ENCODE data around the gene SIGLEC7.

The SIGLEC7 gene

DNA sequence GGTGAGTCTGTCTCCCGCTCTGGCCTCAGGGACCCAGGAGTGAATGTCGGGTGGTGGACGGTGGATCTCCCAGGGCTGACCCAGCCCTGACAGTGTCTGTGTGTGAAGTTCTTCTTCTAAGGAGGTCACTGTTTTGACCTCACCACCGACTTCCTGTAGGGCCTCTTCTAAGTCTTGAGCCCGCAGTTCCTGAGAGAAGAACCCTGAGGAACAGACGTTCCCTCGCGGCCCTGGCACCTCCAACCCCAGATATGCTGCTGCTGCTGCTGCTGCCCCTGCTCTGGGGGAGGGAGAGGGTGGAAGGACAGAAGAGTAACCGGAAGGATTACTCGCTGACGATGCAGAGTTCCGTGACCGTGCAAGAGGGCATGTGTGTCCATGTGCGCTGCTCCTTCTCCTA lies at the start of gene SIGLEC7:
SIGLEC7 (plus strand) TSS at position 183 of the 400 bp plus-strand sequence; CDS start at position 252, 69 bp downstream.
- no peak for DNase-seq

DNA sequence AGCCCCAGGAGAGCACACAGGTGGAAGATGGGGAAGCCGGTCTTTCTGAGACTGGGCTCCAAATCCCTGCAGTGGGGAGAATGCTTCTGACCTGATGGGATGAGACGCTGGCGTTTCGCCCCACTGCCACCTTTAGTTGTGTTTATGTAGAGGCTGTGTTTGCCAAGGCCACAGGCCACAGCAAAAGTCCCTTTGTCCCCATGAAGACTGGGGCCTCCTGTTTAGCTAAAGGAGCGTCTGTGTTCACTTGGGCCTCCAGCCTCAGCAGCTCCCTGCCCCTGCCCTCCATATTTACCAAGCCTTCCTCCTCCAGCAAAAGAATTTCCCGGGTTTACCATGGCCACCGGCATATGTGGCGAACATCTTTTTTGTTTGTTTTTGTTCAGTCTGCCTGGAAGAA lies 49.0 kb upstream of the SIGLEC7 start:
- no peak for DNase-seq

DNA sequence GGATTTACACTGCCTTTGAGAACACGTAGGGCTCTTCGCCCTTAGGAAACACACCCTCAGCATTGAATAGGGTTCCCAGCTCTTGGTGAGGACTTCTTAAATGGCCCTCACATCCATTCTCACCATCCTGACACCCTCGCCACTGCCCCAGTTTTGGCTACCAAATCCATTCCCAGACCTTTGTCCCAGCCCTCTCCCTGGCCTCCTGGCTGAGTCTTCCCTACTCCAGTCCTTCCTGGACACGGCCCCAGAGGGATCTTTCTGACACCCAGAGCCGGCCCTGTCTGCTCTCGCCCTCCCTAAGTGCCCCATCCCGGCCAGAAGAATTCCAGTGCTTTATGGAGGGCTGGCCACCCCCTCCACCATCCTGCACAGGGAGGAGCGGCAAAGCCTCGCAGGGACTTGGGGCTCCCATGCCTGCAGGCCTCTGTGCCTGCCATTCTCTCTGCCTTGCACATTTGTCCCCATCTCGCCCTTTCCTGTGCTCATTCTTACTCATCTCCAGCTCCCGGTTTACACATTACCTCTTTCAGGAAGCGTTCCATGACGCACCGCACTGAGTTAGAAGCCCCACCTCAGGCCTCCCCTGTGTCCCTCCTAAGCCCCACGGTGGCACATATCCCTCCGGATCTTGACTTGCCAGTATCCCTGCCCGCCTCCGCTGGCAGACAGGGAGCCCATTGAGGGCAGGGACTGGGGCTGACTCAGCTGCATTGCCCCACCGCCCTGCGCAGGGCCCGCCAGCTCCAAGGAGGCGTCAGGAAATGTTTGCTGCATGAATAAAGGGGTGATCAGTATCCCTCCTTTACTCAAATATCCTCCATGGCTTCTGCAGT lies 48.4 kb upstream of the SIGLEC7 start:
- DNase-seq: no peak

DNA sequence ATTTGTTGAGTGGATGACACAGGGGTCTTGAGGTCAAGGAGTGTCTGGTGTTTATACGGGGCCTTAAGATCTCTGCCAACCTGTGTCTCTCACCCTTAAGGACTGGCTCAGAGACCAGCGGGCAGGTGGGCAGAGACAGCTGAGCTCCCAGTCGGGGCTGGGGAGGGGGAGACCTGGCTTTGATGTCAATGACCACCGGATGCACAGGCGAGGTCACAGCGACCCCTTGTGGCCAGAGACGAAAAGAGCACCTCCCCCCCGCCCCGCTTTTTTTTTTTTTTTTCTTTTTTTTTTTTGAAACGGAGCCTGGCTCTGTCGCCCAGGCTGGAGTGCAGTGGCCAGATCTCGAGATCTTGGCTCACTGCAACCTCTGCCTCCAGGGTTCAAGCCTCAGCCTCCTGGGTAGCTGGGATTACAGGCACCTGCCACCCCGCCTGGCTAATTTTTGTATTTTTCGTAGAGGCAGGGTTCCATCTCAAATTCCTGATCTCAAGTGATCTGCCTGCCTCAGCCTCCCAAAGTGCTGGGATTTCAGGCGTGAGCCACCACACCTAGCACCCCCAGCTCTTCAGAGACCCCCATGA lies 47.3 kb upstream of the SIGLEC7 start:
- DNase-seq: peak; percentile 9

DNA sequence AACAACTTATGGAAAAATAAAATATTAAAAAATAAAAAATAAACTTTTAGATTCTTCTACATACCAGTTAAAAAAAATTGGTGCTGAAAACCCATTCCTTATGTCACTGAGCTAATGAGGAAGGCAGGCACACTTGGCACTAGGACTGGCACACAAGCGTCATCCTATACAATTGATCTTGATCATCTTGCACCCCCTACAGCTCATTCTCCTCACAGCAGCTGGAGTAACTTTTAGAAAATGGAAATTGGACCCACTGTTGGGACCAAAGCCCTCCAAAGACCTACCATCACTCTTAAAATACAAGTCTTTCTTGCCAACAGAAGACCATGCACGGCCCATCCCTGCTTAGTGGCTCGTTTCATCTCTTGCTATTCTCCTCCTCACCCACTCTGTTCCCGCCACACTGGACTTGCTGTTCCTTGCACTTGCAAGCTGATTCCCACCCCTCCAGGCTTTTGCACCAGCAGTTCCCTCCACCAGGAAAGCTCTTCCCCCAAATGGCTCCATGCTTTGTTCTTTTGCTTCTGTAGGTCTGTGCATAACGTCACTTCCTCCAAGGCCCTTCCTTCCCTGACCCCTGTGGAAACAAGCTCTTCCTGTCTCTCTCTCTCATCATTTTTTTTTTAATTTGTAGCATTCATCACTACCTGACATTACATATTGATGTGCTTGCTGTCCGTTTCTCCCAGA lies 45.5 kb upstream of the SIGLEC7 start:
- DNase-seq: no peak

DNA sequence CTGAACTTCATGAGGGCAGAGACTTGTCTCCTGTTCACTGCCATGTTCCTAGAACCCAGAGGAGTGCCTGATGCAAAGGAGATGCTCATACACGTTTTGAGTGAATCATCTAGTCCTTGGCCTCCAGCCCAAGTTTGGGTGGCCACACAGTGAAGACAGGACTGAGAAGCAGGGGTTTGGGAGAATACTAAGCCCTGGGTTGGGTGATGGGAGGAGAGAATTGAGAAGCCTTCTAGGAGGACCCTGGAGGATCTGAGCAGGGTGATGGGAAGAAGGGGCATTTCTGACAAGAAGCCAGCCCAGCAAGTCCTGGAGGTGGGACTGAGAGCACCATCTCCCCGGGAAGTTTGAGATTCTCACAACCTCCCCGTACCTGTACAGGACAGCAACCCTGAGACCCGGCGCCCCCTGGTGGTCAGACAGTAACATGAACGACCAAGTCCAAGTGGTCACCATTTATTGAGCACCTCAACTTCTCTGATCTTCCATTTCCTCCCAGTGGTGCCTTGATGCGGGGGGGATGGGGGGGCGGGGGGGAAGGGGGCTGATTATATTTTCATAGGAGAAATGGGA lies 44.8 kb upstream of the SIGLEC7 start:
- DNase-seq: peak; percentile 63

DNA sequence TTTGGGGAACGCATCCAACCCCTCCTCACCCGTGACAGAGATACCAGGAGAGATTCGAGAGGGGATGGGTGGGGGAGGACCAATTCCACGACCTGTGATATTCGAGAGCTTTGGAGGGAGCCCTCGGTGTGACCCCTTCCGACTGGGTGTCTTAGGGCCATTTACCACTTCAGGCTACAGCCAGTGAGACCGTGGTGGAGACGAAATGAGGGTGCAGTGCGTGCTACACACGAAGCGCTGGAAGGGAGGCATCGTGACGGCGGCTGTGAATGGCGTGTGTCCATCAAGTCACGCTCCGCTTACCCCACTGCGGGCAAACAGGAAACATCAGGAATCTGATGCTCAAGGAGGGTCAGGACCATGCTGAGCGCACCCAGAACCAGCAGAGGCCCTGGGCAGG lies 44.3 kb upstream of the SIGLEC7 start:
- DNase-seq: no peak

DNA sequence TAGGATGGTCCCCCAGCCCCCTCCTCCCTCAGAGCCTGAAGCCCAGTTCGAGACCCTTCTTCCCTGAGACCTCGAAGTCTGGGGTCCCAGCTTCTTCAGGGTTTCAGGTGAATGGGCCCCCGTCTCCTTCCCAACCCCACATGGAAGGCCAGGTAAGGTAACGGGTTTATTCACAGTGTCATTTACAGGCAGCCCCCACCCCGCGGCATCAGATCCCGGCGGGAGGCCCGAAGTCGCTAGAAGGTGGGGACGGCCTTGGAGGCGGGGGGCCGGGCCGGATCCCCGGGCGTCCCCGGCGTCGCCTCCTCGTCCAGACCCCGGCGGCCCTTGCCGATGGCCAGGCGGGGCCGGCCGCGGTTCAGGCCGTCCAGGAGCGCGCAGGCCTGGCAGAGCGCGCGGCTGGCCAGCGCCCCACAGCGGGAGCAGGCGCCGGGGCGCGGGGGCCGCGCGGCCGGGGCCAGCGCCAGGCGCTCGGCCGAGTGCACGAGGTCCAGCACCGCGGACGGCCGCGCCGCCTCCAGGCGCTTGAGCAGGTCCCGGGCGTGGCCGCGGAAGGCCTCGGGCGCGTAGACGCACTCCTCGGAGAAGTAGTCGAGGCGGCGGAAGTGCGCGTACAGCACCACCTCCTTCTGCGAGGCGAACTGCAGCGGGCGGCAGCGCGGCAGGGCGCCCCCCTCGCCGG lies 43.6 kb upstream of the SIGLEC7 start:
- no peak for DNase-seq

DNA sequence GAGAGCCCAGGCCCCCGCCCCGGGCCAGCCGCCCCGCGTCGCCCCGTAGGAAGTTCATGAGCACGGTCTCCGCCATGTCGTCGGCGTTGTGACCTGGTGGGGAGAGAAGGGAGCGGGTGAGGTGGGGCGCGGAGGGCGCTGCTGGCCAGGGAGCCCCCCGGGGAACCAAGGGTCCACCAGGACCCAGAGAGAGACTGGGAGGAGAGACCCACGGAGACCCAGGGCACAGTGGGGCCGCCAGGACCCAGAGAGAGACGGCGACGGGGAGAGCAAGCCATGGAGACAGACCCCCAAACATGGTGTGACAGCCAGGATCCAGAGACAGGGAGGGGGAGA lies 43.1 kb upstream of the SIGLEC7 start:
- DNase-seq: no peak

DNA sequence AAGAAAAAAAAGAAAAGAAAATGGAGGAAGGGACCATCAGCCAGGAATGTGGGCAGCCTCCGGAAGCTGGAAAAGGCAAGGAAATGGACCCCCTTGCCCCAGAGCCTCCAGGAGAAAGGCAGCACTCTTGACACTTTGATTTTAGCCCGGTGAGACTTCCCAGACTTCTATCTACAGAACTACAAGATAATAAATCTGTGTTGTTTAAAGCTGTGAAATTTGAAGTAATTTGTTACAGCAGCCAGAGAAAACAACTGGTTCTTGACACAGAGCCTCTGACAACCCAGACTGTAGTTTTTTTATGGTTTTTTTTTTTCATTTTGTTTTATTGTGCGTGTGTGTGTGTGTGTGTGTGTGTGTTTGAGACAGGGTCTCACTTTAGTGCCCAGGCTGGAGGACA lies 41.5 kb upstream of the SIGLEC7 start:
- no peak for DNase-seq

DNA sequence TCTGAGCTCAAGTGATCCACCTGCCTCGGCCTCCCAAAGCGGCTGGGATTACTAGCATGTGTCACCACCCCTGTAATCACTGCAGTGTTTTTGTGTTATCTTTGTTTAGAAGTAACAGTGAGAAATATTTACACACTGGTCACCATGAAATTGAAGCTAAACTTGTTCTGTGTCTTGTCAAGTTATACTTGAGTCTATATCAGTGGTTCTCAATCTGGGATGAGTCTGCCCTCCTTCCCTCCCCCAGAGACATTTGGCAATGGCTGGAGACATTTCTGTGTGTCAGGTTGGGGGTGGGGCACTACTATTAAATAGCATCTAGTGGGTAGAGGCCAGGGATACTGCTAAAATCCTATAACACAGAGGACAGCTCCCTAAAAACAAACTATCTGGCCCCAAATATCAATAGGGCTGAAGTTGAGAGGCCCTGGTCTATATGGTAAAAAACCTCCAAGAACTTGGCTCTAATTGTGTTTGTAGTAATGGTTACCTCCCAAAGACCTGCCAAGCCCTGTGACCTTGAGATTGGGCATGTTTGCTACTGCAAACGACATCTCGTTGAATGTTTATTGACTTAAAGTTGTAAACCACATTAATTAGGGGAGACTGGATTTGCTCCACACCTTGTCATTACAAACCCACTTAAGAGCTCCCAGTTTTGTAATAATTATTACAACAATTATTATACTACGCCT lies 40.8 kb upstream of the SIGLEC7 start:
- DNase-seq: no peak

DNA sequence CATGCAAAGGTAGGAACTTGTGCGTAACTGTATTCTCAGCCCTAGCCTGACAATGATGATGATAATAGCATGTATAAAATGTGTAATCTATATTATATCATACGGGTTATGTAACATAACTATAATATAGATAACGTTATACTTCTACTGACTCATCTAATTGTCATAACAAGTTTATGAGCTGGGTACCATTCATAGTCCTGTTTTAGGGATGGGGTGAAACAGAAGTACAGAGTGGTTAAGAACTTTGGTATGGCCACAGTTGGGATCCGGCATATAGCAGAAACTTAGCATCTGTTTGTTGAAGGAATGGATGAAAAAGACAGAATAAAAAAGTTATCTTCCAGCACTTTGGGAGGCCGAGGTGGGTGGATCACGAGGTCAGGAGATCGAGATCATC lies 39.1 kb upstream of the SIGLEC7 start:
- DNase-seq: no peak

DNA sequence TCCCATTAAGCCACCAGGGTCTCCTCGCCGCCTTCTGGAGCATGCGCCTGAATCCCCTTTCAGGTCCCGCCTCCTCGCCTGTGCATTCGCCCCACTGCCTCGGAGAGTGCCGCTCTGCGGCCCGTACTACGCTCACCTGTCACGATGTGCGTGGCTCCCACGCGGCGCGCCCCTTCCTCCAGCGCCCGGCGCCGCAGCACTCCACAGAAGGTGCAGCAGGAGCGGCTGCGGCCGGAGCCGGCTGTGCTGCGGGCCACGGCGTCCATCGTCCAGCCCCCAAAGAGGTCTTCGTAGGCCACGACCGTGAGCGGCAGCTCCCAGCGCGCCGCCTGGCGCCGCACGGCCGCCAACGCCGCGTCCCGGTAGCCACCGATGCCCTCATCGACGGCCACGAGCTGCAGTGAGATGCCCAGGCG lies 38.2 kb upstream of the SIGLEC7 start:
- no peak for DNase-seq

DNA sequence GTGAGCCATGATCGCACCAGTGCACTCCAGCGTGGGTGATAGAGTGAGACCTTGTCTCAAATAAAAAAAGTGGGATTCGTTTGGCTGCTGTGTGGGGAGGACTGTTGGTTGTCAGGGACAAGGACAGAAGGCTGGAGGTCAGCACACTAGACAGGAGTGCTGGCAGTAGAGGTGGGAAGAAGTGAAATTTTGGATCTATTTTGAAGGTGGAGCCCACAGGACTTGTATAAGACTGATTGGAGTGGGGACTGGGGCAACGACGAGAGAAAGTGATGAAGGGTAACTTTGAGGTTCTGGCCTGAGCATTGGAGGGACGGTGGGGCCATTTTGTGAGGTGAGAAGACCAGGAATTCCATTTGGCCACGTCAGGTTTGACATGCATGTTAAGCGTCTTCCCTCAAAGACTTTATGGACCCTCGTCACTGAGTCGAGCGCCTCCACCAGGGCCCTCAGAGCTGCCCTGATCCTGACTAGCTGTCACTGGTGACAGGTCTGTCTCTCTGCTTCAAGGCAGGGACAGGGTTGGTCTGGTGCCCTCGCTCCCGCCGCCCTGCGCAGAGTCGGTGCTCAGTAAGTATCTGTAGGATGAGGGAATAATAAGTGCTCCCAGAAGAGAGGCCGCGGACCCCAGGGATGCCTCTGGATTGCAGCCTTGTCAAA lies 34.6 kb upstream of the SIGLEC7 start:
- DNase-seq: peak; percentile 55

DNA sequence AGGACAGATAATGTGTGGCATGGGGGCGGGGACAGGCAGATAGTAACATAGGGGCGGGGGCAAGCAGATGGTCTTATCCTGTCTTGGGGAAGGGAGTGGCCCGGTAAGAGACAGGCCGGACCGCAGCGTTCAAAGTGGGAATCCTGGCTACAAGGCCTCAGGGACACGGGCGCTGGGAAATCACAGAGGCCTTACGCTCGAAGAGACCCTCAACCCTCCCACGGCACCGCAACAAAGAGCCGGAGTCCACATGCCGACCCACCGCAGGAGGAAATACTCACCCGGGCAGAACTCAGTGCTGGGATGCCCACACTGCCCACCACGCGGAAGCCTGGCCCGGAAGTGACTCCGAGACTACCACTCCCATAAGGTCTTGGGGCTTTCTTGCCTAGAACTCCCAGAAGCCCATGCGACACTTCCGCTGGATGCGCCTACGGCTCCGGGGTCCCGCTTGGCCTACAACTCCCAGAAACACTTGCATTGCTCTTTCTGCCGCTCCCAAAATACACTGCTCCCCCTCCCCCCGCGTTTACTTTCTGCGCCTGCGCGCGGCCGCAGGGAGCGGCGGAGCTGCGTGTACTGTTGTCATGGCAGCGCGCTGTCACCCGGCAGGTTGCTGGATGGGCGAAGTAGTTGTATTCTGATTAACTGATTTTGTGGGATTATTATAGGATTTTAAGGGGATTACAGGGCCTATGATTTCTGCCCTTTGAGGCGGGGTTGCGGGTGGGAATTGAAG lies 33.9 kb upstream of the SIGLEC7 start, which contains the start of gene CTU1:
CTU1 (minus strand) TSS at position 344 of the 739 bp plus-strand sequence. CDS start 3,840 bp downstream, outside the sequence.
- DNase-seq: peak; percentile 99

DNA sequence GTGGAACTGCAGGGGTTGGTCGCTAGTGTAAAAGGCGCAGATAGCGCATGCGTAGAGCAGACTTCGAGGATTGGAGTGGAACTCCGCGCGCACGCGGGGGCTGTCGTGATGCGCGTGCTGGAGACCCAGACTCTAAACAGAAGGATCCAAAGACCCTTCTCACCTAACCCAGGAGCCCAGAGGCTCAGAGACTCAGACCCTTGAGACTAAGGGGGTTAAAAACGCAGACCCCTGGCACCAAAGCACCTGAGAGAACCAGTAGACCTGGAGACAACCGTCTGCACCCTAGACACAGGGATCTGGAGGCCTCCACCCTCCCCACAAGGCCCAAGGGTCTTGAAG lies 33.3 kb upstream of the SIGLEC7 start:
- no peak for DNase-seq

DNA sequence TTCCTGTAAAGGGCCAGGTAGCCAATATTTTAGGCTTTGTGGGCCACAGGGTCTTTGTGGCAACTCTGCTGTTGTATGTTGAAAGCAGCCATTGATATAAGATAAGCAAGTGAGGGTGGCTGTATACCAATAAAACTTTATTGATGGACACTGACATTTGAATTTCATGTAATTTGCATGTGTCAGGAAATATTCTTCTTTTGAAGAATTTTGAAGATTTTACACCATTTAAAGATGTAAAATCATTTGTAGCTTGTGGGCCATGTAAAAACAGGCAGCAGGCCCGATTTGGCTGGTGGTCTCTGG lies 31.5 kb upstream of the SIGLEC7 start:
- no peak for DNase-seq

DNA sequence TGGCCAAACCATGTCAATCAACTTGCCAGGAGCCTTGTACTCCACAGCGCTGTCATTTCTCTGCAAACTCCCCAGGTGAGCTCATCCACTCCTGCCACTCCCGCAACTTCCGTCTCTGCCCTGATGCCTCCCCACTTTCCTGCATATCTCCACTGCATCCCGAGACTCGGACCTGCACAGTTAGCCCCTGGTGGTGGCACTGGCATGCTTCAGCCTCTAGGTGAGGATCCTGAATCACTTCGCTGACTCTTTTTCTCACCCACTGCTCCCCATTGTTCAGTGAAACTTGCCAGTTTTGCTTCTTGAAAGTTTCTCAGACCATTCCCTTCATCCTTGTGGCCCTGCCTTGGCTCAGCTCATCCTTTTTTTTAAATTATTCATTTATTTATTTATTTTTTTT lies 30.5 kb upstream of the SIGLEC7 start:
- DNase-seq: no peak

DNA sequence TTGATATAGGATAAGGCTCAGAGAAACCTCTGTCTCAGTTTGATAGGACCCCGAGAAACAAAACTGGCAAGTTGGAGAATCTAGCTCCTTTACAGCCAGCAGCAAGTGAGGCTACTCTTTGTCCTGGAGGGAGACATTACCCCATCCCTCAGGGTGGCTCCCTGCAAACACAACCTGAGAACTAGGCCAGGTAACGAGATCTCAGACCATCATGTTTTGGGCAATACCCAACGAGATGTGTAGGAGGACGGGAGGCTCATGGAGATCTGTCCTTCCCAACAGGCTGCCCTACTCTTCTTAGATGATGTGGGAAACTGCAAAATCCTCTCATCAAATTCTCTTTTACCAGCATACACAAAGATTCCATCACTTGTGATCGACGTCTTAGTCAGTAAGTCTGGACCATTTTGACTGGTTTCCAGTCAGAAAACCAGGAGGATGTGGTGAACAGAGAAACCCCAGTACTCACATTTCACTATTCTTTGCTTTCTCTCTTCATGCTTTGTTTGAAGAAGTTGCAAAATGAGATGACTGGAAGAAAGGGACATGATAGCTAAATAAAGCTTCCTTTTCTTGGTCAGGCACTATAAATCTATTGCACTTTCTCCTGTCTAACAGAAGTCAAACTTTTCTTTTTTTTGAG lies 27.9 kb upstream of the SIGLEC7 start:
- DNase-seq: no peak

DNA sequence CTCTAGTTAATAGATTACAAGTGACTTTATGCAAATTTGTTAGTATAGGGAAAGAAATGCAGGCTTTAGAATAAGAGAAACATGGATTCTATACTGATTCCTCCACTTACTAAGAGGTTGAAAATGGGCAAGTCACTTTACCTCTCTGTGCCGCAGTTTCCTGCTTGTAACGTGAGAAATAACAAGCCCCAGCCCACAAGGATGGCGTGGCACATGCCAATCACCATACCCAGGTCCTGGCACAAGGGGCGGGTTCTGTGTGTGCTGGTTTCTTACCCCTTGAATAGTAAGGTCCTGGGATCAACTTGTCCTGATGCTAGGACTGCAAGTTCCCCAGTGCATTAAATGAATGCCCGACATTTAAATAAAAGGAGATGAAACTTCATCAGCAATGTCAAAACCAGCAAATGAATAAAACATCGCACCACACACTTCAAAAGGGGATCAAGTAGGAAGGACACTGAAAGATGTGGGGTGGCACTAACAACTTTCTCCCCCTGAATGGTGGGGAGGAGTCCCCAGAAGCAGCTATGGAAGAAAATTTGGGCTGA lies 25.3 kb upstream of the SIGLEC7 start:
- DNase-seq: no peak

DNA sequence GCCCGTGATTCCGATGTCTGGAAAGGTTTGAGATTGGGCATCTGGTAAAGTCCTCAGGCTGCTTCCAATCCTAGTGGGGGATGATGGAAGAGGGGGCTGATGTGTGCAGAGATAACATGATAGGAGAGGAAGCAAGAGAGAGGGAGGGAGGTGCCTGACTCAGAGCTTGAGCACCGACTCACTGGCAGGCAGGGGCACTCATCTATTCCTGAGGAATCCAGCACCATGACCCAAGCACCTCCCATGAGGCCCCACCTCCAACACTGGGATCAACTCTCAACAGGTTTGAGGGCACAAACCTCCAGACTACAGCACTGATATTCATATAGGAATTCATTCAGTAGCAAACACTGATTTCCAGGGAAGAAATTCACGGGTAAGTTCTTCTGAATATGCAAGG lies 23.0 kb upstream of the SIGLEC7 start:
- DNase-seq: no peak
